ENCODE data around the gene NRXN3. TPM values are rescaled to one million over a fixed set of nuclear protein-coding genes. Genes with fewer than 3 reads are reported as not detected.

Gene NRXN3
- total RNA-seq, 3 donors from 2014 or later = 2.1 to 27.3 (median 2.6) TPM

DNA sequence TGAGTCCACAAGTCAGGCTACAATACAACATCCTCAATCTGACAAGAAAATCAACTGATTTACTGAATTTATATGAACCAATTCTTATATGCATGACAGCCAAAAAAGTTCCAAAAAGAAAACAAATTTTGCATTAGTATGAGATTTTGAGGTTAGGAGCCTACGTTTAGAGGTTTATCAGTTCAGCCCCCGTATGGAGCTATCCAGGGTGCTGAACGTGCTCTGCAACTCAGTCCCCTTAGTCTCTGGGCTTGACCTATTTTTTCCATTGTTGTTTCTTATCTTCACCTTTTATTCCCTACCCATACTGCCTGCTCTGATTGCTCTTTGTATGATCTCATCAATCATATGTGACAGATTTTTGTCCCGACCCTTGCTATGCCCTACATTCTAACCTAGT, 693.0 kb downstream of the NRXN3 start:
- Histone ChIP-seq H3K4me3 (no peak overlapping the region), H3K4me1 (ENCODE audit: low read depth) (no peaks in the 10 kb centered on the region), H3K9me3 (no peaks in the 10 kb centered on the region), H3K36me3 (ENCODE audit: low read depth) (no peaks in the 10 kb centered on the region)
- ATAC-seq (no peak), DNase-seq (peak in 2 of 3 donors; percentile 25 to 43)
- intact Hi-C loops (cut with DNase I, micrococcal nuclease) = no loop called here
- no peak for TF ChIP-seq CTCF (IDR thresholded peaks at IDR 0.05)

DNA sequence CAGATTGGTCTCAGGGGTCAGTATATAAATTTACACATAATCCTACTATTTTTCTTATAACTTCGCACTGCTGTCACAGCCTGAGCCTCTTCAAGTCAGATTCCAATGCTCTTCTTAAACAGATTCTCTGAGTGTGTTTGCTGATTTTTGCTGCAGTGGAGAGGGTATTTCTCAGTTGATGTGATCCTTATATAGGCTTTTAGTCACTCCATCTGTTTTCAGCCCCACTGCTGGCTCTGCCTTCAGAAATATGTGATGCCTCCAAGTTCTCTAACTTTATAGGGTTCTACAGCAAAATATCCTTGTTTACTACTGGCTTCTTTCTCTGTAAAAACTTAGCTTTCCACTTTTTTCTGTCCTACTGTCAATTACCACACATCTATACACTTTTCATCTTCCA, 702.7 kb downstream of the NRXN3 start:
- no peak for ATAC-seq
- no peaks in the 10 kb centered on the region for H3K4me1 ChIP-seq (ENCODE audit: low read depth)
- H3K4me3 ChIP-seq = no peak overlapping the region
- TF ChIP-seq CTCF (IDR thresholded peaks at IDR 0.05) = no peak
- intact Hi-C loops (cut with DNase I, micrococcal nuclease) = no loop called here
- DNase-seq = no peak
- H3K9me3 ChIP-seq = no peaks in the 10 kb centered on the region
- no peaks in the 10 kb centered on the region for H3K36me3 ChIP-seq (ENCODE audit: low read depth)

GRCh38 chr14:78873581-78873980, 703.4 kb downstream of the NRXN3 start:
- no peaks in the 10 kb centered on the region for H3K9me3 ChIP-seq
- DNase-seq (no peak), ATAC-seq (no peak)
- no peak overlapping the region for H3K4me3 ChIP-seq
- no peaks in the 10 kb centered on the region for H3K36me3 ChIP-seq (ENCODE audit: low read depth)
- no peak for TF ChIP-seq CTCF (IDR thresholded peaks at IDR 0.05)
- H3K4me1 ChIP-seq (ENCODE audit: low read depth) = no peaks in the 10 kb centered on the region
- intact Hi-C loops (cut with DNase I, micrococcal nuclease) = no loop called here

GRCh38 chr14:78875049-78875448, 704.9 kb downstream of the NRXN3 start:
- no peak for TF ChIP-seq CTCF (IDR thresholded peaks at IDR 0.05)
- DNase-seq = no peak
- ATAC-seq = no peak
- no peaks in the 10 kb centered on the region for H3K36me3 ChIP-seq (ENCODE audit: low read depth)
- no peaks in the 10 kb centered on the region for H3K4me1 ChIP-seq (ENCODE audit: low read depth)
- intact Hi-C loops (cut with DNase I, micrococcal nuclease) = no loop called here
- no peak overlapping the region for H3K4me3 ChIP-seq
- H3K9me3 ChIP-seq = no peaks in the 10 kb centered on the region

DNA sequence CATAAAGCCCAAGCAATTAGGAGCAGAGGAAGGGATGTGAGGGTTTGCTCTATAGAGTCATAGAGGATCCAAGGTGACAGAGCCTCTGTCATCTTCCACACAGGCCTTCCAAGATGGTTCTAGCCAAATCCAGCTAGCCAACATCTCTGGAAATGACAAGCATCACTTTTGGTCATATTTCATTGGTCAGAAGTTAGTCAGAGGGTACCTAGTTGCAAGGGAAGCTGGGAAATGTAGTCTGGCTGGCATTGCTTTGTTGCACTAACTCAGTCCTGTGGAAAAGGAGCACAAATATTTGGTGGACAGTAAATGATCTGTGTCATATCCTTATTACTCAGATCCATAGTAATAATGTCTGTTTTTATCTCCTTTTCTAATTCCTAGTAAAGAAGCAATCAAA, 715.7 kb downstream of the NRXN3 start:
- ATAC-seq (no peak), DNase-seq (no peak)
- Histone ChIP-seq H3K4me3 (no peak overlapping the region), H3K4me1 (ENCODE audit: low read depth) (no peaks in the 10 kb centered on the region), H3K9me3 (peaks cover 10% of the 10 kb centered on the region), H3K36me3 (ENCODE audit: low read depth) (no peaks in the 10 kb centered on the region)
- TF ChIP-seq CTCF (IDR thresholded peaks at IDR 0.05) = no peak
- intact Hi-C loops (cut with DNase I, micrococcal nuclease) = no loop called here

DNA sequence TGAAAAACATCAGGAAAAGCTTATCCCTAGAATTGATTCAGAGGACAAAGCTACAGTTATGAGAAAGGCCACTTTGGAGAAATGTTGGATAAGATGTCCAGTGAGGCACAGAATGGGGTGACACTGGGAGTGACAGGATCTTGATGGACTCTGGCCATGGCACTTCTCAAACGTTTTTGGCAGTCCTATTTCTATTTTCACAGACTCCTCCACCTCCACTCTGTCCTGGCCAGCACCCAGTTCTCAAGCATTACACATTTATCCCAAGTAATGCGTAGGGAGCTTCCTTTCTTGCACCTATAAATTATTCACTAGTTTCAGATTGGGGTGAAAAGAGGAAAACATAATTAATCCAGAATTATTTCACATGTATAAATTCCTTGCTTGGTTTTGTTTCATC, 727.3 kb downstream of the NRXN3 start:
- ATAC-seq = no peak
- no peak for TF ChIP-seq CTCF (IDR thresholded peaks at IDR 0.05)
- intact Hi-C loops (cut with DNase I, micrococcal nuclease) = no loop called here

More for the DNA sequence above, 727.3 kb downstream of the NRXN3 start:
- no peak for DNase-seq
- Histone ChIP-seq H3K9me3 (no peaks in the 10 kb centered on the region), H3K4me1 (ENCODE audit: low read depth) (no peaks in the 10 kb centered on the region), H3K4me3 (no peak overlapping the region), H3K36me3 (ENCODE audit: low read depth) (no peaks in the 10 kb centered on the region)
